GM15510 (cell line): ENCODE results near the gene SUCLG2.

Source experiments
- POLR2A ChIP-seq: IDR thresholded peaks from 3 replicates; pipeline ENCODE4 v1.6.1; 2011; ENCODE audit warnings: borderline replicate concordance; ENCODE audit not compliant: insufficient read length; ENCODE audit errors: extremely low read depth

SUCLG2 gene

DNA sequence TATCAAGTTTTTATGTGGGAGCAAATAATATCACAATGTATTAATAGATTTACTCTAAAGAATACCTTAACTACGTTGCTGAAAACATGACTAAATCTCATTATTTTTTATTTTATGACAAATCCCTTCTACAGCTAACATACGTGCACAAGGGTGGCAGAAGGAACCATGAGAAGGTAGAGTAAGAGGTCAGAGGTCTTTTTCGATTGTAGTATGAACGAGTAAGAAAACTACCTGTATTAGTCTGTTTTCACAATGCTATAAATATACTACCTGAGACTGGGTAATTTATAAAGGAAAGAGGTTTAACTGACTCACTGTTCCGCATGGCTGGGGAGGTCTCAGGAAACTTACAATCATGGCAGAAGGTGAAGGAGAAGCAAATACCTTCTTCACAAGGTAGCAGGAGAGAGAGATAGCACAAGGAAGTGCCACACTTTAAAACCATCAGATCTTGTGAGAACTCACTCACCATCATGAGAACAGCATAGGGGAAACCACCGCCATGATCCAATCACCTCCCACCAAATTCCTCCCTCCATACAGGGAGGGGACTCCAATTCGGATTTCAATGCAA is 95.3 kb downstream of the SUCLG2 start:
- no peak for TF ChIP-seq POLR2A

DNA sequence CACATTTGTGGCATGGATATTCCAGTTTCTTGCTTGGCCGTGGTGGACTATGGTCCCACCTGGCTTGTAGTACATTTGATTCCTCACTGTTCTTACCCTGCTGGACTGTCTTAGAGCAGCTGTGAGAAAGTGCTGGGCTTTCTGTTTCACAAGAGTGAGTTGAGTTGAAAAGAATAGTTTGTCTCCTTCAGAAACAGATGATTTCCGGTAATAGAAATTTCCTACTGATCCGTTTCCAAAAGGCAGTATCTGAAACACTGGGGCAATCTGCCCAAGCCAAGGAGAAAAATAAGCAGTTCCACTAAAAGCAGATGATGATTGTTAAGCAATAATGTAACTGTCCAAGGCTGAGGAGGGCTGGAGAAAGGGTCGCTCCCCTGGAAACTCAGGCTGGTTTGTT is 96.0 kb downstream of the SUCLG2 start:
- TF ChIP-seq POLR2A: no peak

DNA sequence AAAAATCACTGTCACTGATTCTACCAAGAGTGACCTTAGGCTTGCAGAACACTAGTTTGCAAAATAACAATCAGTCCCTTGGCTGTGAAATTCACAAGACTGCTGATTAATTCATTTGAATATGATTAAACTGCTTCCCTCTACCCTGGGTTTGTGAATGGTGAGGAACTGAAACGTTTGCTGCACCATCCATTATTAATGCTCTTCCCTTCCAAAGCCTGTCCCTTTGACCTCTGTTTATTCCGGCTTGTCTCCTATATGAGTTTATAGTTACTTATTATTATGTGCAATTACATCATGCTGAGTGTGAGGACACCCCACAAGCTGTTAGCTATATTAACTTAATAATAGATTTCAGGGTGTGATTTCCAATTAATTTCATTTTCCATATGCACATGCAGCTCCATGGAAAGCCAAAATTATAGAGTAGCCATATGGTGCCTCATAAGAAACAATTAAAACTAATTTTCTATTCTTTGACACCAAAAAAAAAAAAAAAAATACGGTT is 96.5 kb downstream of the SUCLG2 start:
- TF ChIP-seq POLR2A: no peak

DNA sequence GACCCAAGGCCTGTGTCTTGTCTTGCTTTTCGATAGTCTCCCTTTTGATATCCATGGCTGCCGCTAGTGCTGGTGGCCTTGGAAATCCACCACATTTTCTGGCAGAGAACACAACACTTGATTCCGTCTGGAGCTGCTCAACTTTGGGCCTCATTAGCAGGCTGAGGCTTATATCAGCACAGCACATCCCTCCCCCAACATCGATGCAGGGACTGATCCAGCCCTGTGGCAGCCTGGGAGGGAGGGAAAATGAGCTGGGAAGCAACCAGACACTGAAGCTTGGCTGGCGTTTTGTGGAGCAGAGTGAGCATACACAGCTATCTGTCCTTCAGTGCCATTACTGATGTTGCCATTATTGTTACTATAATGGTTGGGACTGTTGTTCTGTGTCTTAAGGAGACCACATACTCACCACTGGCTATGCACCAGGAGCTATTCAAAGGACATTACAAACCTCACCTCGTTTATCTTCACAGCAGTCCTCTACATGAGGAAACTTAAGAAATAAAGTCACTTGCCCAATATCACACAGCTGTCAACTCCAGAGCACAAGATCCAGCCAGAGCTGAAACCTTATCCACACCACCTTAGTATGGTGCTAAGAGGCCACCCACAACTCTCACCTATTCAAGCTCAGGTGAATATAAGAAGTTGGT is 102.9 kb downstream of the SUCLG2 start:
- no peak for TF ChIP-seq POLR2A

DNA sequence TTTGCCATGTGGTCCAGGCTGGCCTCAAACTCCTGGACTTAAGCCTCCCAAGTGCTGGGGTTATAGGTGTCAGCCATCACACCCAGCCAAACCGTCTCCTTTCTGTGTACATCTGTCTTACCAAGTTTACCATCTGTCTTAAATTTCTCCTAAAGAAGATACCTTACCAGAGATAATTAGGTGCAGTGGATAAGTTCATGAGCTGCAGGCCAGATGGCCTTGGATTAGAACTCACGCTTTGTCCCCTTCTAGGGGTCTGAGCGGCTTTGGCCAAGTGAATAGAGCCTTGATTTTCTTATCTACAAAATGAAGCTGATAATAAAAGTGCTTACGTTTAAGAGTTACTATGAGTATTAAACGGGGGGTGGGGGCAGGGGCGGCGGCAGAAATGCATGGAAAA is 103.9 kb downstream of the SUCLG2 start:
- TF ChIP-seq POLR2A: no peak

DNA sequence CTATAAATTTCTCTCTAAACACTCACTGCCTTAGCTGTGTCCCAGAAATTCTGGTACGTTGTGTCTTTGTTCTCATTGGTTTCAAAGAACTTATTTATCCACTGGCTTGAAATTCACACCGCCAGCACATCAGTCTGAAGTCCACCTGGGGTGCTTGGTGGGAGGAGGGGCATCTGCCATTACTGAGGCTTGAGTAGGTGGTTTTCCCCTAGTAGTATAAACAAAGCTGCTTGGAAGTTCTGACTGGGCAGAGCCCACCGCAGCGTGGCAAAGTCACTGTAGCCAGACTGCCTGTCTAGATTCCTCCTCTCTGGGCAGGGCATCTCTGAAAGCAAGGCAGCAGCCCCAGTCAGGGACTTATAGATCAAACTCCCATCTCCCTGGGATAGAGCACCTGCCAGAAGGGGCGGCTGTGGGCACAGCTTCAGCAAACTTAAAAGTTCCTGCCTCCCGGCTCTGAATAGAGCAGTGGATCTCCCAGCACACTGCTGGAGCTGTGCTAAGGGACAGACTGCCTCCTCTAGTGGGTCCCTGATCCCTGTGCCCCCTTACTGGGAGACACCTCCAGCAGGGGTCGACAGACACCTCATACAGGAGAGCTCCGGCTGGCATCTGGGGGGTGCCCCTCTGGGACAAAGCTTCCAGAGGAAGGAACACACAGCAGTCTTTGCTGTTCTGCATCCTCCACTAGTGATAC is 114.1 kb downstream of the SUCLG2 start:
- no peak for TF ChIP-seq POLR2A

DNA sequence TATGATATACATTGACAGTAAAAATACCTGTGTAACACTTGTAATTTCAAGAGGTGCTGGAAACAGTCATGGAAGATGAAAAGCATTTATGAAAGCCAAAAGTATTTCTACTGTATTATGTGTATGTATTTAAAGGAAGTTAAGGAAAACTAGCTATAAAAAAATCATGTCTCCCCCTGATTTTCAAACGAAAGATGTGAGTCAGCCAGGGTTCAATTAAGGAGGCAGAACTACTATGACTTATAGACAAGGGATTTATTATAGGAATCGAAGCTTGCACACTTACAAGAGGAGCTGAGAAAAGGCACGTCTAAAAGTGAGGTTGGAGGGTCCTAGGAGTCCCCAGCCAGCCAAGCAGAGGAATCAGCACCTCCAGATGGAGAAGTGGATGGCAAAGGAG is 119.4 kb downstream of the SUCLG2 start:
- TF ChIP-seq POLR2A: no peak

DNA sequence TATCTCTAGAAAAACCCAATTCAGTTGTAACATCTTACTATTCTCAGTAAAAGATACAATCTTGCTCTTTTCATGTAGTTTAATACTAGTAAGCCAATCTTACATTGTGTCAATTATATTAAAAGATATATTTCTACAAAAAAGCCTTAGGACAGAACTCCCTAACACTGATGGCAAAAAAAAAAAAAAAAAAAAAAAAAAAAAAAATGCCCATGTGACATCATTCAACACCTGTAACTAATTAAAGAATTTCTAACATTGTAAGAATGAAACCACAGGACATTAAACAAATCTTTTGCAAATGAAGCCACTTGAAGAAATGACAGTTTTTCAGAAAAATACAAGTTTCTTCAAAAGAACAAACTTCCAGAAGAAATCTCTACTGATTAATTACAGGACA is 119.8 kb downstream of the SUCLG2 start:
- TF ChIP-seq POLR2A: no peak

DNA sequence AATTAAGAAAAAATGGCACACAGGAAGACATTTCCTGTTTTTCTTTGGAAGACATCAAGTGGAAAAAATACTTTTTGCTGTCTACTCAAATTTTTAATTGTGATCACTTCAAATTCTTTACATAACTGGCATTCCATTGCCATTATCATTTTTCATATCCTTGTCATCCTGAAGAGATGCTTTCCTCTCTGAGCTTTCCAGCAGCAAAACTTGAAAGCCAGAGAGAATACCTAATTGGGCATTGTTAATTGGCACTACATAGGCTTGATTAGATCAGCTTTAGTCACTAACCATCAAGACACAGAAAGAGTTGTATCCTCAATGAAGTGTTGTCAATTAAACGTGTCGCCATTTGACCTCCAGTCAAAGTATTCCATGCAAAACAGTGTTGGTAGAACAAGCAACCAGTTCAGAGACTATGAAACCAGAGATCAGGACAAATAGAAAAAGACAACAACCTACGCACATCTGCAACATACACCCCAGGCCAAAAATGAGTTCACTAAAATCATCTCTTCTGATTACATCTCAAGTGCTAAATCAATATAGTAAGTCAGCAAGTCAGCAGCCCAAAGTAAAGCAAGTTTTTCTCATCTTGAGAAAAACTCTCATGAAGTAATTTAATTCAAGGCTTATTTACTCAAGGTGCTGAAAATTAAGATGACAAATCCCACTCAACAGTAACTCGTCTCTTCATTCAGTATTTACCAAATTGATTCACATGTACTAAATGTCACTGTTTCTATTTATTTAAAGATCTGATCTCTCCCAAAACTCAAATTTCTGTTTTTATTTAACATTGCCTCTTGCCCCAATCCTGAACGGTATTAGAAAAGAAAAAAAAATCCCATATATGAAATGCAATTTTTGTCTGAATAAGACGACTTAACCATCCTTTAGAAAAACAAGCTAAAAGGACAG is 123.0 kb downstream of the SUCLG2 start:
- TF ChIP-seq POLR2A: no peak

DNA sequence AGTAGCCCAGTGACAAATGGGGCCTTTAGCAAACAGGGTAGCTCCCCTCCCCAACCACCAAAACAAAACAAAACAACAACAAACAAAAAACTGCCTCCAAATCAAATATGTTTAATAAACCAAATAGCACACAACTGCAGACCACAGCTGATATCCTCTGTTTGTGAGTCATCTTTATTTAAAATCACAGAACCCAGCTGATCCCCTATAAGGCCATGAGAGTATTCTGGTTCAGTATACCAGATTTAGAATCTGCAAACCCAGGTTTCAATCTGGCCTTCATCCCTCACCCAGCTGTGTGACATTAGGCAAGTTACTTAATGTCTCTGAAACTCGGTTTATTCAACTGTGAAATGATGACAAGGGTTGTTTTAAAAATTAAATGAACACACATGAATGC is 124.5 kb downstream of the SUCLG2 start:
- no peak for TF ChIP-seq POLR2A

DNA sequence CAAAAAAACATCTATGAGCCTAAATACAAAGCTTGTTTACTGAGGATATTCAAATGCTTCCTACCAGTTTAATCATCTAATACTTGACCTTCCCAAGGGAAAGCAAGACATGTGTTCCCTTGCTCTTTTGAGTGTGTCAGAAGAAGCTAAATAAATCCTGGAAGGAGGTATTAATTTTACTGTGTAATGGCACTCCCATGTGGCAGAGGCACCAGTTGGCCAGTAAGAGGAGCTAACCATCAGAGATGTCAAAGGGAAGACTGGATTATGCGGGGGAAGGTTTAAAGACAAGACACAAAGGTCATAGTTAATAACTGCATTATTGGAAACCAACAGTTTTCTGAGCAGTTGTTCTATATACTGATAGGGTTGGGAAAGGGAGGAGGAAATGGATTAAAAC is 125.1 kb downstream of the SUCLG2 start:
- TF ChIP-seq POLR2A: no peak

DNA sequence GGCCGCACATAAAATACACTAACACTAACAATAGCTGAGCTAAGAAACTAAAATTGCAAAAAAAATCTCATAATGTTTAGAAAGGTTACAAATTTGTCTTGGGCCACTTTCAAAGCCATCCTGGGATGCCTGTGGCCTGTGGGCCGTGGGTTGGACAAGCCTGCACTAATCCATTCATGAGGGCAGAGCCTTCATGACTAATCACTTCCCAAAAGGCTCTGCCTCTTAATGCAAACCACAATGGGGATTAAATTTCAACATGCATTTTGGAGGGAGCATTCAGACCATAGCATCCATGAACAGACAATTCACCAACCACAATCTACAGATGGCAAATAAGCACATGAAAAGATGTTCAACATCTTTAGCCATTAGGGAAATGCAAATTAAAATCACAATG is 128.2 kb downstream of the SUCLG2 start:
- TF ChIP-seq POLR2A: no peak

DNA sequence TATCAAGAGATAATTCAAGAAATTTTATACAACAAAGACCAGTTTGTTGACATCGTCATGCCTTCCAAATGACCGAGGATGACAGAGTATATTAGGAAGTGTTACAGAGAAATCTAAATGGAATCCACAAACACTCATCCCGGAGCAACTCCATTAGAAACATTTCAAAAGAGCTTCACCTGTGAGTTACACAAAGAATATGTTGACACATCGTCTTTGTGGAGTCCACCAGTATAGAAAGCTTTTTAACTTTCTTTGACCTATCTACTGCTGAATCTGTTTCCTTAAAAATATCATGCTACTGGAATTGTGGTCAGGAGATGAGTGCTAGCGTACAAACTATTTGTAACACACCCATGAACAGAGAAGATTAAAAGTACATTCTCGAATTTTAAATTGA is 130.4 kb downstream of the SUCLG2 start:
- TF ChIP-seq POLR2A: no peak

DNA sequence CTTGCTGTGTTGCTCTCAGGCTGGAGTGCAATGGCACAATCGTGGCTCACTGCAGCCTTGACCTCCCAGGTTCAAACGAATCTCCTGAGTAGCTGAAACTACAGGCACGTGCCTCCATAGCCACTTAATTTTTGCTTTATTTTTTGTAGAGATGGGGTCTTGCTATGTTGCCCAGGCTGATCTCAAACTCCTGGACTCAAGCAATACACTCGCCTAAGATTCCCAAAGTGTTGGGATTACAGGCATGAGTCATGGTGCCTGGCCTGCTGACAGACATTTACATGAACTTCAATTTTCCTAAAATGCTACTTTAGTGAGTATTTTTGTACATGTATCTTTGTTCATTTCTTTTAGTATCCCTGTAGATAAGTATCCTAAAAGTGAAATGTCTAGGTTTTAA is 132.3 kb downstream of the SUCLG2 start:
- TF ChIP-seq POLR2A: no peak
